ENCODE measurements around the gene C2orf49. TPM values are rescaled to one million over a fixed set of nuclear protein-coding genes. Genes with fewer than 3 reads are reported as not detected.
"Not testable (repeated sequence)": the region's sequence is repeated elsewhere in the genome, so short reads cannot be mapped to it uniquely, and the experiment has no call there.

The C2orf49 gene
- total RNA-seq, 1 donor from 2014 or later: 18.1 TPM

DNA sequence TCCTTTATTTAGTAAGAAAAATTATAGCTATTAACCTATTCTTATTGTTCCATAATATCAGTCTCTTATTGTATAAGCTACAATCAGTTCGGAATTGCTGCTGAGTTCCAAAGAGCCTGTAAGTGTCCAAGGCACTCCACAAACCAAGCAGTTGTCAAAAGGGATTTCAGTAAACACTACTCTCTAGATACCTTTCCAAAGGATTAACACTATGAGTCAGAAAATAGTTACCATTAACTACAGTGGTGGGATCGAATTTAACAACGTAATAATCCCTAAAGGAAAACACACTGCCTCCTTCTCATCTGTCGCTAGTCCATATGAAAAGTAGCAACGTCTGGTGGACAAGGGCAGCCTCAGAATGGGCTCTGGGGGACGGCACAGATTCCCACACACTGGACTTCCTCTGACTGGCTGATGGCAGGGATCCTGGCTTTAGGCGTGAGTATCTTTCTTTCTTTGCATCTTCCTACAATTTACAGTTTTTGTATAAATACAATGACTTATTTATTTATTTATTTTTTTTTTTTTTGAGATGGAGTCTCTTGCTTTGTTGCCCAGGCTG, 16.6 kb upstream of the C2orf49 start:
- intact Hi-C loops (cut with micrococcal nuclease): no loop called here

DNA sequence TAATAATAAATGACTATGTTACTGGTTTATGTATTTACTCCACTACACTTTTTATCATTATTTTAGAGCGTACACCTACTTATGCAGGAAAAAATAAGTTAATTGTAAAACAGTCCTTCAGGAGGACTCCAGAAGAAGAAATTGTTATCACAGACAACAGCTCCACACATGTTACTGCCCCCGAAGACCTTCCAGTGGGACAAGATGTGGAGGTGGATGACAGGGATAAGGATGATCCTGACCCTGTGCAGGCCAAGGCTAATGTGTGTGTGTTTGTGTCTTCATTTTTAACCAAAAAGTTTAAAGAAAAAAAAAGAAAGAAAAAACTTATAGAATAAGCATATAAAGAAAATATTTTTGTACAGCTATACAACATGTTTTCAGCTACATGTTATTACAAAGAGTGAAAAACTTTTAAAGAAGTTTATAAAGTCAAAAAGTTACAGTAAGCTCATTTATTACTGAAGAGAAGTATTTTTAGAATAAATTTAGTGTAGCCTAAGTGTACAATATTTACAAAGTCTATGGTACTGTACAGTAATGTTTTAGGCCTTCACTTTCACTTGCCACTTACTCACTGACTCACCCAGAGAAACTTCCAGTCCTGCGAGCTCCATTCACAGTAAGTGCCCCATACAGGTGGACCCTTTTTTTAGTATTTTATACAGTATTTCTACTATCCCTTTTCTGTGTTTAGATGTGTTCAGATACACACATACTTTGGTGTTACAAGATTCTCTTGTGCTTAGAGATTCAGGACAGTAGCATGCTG, 15.3 kb upstream of the C2orf49 start:
- intact Hi-C loops (cut with micrococcal nuclease): no loop called here

DNA sequence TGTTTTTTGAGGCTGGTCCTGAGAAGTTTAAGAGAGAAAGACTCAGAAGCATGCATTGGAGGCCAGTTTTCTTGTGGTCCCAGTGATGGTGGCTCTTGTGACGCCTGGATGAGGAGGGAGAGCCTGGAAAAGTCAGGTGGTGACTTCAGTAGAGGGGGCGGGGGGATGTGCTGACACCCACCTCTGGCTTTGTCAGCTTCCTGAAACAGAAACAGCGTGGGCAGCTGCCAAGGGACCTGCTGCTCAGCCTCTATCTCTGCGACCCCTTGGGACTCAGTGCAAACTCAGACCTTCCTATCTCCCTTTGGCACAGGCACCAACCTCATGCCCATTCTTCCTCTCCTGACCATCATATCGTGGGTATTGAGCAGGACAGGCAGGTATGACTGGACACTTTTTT, 14.2 kb upstream of the C2orf49 start:
- intact Hi-C loops (cut with micrococcal nuclease): no loop called here

DNA sequence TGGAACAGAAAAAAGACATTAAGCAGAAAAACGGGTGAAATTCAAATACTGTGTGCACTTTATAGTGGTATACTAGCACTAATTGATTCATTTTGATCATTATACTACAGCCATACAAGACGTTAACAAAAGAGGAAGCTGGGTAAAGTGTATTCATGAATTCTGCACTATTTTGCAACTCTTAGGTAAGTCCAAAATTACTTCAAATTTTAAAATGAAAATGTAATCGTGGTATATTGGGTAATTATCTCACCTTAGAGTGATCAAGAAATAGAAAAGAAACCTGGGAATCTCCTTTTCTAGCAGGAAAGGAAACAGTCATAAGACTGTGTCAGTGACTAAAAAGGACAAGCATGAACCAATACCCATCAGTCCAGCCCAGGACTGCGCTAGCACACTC, 13.2 kb upstream of the C2orf49 start:
- intact Hi-C loops (cut with micrococcal nuclease): no loop called here

DNA sequence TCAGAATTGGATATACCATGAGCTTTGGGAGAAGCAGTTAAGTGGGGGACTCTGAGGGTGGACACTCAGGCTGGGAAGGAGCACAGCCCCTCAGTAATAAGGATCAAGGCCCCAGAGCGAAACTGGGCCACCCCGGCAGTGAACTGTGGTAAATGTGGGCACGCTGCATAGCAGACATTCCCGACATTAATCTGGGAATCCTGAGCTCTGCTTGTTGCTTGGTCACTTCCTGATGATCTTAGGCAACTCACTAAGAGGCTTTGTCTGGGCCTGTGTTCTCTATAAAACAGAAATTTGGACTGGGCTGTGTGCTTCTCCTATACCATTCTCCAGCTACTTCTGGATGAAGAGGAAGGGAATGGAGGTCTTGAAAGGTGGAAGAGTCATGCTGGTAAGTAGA, 12.6 kb upstream of the C2orf49 start:
- intact Hi-C loops (cut with micrococcal nuclease): no loop called here

DNA sequence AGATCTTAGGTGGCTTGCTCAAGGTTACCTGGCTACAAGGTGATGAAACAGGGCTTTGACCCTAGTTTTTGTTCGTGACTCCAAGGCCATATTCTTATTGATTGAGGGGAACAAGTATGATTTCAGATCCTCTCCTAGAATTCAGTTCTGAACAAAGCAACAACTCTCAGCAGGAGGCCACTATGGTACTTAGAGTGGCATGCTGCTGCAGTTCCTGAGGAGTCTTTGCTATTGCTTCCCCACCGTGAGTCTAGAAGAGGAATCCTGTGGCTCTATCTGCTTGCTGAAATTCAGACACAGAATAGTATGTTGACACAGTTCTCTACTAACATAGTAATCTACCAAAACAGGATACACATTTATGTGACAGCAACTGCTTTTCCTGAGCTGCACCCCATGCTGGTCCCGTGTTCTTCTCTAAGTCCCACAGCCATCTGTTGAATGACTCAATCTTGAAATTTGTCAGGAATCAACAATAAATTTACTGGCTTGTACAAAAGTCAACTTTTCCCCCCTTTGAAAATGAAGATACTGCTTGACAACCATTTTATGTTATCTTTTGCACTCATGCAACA, 11.9 kb upstream of the C2orf49 start:
- intact Hi-C loops (cut with micrococcal nuclease): no loop called here

DNA sequence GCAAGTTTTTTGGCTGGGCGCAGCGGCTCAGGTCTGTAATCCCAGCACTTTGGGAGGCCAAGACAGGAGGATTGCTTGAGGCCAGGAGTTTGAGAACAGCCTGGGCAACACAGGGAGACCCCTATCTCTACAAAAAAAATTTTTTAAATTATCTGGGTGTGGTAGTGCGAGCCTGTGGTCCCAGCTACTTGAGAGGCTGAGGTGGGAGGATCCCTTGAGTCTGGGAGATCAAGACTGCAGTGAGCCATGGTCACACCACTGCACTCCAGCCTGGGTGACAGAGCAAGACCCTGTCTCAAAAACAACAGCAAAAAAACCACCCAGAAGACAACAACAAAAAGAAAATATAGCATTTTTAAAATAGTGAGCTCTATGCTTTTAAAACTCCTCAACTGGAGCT, 10.1 kb upstream of the C2orf49 start:
- intact Hi-C loops (cut with micrococcal nuclease): not testable (repeated sequence)

DNA sequence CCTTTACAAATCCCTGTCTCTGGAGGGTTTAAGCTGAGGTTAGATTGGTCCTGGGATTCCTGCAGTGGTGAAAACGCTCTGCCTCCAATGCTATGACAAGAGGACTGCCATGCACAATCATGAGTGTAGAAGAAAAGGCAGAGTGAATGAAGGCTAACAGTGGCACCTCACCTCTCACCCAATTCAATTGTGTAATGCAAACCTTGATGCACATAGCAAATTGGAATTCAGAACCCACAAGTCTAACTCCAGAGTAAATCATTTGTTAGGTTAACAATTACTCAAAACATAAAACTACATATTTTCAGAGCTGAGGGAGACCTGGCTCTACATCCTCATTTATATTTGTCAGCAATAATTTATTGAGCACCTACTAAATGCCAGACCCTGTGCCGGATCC, 9.7 kb upstream of the C2orf49 start:
- intact Hi-C loops (cut with micrococcal nuclease): no loop called here

DNA sequence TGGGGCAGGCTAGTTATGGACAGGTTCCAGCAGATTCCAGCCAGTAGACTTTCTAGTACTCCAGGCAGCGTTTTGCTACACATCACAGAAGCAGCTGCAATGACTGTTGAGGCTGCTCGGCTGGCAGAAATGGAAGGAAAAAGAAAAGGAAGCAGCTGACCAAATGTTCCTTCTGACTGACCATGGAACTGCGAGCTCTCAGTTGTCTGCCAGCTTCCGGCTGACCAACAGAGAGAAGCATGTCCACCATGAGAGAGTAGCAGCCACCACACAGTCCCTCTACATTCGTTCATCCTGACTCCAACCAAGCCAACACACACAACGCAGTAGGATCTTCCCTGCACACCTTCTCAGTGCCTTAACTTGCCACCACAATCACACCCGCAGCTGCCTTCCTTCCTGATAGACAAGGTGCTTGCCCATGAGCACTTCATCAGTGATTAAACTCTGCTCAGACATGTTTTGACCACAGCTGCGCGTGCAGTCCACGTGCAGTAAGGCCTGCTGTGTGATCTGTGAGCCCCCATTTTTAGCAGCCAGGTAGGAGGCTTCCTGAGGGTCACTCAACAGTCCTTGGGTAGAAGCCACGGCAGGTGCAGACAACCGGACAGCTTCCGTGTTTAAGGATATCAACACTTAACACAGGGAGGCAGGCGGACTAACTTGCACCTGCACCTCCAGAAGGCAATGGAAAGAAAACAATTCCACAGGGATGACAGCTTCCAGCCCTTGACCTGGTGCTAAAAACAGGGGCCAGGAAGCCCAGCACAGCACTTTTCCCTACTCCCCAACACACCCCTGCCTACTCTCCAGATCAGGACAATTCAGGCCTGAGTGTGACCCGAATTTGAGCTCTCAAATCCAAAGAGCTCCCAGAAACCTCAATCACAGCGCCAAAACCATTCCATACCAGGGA, 8.8 kb upstream of the C2orf49 start:
- intact Hi-C loops (cut with micrococcal nuclease): loop anchor here (1.0 kb wide), 1 partner anchor 9 kb away; the partner anchor contains the start of gene C2orf49

DNA sequence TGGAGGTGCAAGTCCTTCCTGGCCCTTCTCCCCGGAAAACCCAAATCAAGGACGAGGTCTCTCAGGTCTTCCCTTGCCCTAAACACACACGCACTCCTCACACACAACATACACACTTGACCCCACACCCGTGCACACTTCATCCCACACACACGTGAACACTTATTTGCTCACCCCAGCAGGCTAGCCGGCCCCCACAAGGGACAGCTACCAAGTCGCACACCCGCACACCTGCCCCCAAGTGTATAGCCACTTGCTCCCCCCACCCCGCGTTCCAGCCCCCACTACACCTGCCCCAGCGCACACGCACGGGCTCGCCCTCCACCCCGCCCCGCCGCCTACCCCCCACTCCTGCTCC, 8.2 kb upstream of the C2orf49 start:
- intact Hi-C loops (cut with micrococcal nuclease): loop anchor here (1.0 kb wide), 1 partner anchor 8 kb away; the partner anchor contains the start of gene C2orf49

DNA sequence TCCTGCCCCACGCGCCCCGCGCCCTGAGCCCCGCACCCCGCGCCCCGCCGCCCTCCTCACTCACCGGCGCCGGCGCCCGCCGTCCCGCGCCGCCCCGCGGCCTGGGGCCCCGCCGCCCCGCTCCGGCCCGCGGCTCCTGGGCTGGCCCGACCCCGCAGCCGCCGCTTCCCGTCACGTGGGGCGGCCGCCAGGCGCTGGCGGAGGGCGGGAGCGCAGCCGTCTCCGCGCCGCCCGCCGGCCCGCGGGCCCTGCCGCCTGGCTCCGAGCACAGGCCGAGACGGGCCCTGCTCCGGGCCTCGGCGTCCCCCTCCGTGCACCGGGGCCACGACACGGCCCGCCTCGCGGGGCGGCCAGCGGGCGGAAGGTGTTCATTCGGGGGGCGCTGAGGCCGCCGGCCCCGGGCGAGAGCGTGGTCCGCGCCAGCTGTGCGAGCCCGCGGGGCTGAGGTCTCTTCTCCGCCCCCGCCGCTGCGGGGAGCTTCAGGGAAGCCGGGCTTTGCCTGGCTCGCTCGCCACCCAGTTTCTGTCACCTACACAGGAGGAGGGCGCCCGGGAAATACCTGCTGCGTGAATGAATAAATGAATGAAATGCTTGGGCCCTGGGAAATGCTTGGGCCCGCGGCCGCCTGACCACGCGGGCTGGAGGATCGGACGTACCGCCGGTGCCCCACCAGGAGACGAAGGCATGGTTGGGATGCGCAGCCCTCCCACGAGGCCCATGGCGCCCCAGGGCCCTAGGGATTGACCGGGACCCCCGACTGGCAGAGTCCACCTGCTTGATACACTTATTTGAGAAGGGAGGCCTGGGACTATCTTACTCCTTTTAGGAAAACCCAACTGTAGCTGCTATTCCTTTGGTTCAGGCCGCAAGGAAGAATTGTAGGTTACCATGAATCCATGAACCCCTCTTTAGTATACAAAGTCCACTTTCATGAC, 7.5 kb upstream of the C2orf49 start, which contains the start of gene TGFBRAP1:
Gene TGFBRAP1 (minus strand): TSS at position 175 of the 935 bp plus-strand sequence. CDS start 21,434 bp downstream, outside the sequence.
- intact Hi-C loops (cut with micrococcal nuclease): loop anchor here (1.0 to 10.0 kb wide), 4 partner anchors 7 to 765 kb away; partner anchors contain the start of gene C2orf49

DNA sequence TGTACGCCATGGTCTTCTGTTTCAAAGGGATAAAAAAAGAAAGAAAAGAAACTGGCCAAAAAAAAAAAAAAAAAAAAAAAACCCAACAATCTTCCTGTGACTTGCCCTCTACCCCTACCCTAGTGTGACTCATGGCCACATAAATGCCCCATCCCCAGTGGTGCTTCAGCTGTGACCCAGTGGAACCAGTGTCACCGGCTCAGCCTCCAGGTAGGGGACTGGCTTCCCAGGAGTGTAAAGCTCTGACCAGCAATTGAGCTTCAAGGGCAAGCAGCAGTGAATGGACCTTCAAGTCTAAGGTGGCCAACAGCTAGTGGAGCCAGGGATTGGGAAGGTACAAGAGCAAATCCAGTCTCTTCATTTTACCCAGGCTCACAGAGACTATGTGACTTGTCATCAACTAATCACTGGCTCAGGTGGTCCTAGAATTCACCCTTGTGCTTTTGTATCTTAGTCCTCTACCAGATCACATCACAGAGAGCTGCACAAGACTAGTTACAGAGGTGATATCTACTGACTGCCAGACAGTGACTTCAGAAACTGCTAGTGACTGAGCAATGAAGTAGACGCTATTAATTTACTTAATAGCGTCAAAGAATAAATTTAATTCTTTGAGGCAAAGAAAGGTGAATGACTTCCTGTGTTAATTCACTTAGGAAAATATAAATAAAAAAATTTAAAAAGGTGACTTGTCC, 6.5 kb upstream of the C2orf49 start:
- intact Hi-C loops (cut with micrococcal nuclease): loop anchor here (2.0 to 10.0 kb wide), 3 partner anchors 416 to 764 kb away; no protein-coding TSS in a partner anchor

DNA sequence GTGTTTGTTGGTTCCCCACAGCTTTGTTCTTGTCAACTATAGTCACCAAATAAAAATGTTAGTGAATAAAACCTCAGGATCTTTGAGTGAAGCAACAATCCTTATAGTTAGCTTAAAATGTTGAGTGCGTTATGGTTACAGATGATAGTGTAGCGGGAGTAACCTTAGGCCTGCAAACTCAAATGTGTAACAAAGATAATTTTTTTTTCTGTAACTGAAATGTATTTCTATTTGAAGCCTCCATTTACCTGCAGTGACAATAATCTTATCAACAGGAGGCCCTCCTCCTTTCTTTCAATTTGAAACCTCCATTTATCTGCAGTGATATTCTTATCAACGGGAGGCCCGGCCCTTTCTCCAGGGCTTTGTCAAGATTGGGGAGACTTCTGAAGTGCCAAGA, 3.1 kb upstream of the C2orf49 start:
- intact Hi-C loops (cut with micrococcal nuclease): loop anchor here (10.0 kb wide), 2 partner anchors 461 to 761 kb away; no protein-coding TSS in a partner anchor

DNA sequence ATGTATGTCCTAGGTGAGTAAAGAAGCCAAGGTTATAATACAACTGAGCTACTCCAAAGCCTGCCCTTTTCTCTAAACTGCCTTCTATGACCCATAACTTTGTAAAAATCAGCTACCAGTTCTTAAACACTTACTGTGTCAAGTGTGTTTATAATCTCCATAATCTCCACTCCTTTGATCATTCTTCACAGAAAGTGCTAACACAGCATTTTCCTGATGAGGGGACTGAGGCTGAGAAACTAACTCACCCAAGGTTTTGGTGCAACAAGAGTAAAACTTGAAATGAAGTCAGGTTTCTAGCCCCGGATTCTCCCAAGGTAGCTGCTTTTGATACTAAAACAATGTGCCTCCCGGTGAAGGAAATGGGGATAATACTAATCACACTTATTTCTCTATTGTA, 1.9 kb upstream of the C2orf49 start:
- intact Hi-C loops (cut with micrococcal nuclease): loop anchor here (5.0 to 10.0 kb wide), 6 partner anchors 62 to 857 kb away; partner anchors contain the start of genes FHL2, MRPS9 and UXS1

DNA sequence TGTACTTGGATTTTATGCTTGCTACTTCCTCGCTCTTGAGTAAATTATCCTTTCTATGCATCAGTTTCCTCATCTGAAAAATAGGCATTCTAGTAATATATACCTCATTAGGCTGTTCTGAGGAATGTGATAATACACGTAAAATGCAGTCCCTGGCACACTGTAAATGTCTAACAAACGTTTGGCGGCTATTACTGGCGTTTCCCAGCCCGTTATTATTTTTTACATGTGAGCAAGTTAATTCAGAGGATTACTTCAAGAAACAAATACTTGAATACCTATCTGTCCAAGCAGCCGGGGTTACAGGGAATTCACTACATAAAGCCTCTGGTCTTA, 586 bp upstream of the C2orf49 start:
- intact Hi-C loops (cut with micrococcal nuclease): loop anchor here (1.0 to 10.0 kb wide), 7 partner anchors 7 to 856 kb away; partner anchors contain the start of genes FHL2, MRPS9, TGFBRAP1 and UXS1

DNA sequence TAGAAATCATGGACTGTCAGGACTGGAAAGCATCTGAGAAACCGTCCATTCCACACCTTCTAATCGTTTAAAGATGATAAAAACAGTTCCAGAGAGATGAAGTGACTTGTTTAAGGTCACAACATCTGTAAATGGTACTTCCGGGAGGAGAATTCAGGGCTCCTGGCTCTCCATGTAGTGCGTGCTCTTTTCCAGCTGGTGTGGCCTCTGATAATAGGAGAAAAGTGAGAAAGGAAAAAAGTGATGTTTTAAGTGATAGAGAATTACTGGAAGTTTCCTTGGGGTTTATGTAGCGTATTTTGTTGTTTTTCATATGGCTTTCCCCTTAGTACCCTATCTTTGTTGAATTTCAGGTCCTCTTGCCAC, 663 bp downstream of the C2orf49 start:
- intact Hi-C loops (cut with micrococcal nuclease): loop anchor here (5.0 to 10.0 kb wide), 6 partner anchors 59 to 854 kb away; partner anchors contain the start of genes FHL2, MRPS9 and UXS1

DNA sequence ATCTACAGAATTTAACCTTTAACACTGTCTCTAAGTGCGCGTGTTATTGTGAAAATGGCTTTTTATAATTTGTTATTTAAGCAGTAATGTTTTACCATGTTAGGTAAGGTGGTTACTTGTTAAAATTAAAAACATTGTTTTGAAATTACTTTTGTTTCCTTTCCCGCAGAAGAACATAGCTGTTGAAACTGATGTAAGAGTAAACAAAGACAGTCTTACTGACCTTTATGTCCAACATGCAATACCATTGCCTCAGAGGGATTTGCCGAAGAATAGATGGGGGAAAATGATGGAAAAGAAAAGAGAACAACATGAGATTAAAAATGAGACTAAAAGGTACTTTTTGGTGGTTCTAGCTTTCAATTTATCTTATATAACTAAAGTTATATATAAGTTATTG, 2.1 kb downstream of the C2orf49 start:
- intact Hi-C loops (cut with micrococcal nuclease): loop anchor here (5.0 to 10.0 kb wide), 6 partner anchors 58 to 853 kb away; partner anchors contain the start of genes FHL2, MRPS9 and UXS1

DNA sequence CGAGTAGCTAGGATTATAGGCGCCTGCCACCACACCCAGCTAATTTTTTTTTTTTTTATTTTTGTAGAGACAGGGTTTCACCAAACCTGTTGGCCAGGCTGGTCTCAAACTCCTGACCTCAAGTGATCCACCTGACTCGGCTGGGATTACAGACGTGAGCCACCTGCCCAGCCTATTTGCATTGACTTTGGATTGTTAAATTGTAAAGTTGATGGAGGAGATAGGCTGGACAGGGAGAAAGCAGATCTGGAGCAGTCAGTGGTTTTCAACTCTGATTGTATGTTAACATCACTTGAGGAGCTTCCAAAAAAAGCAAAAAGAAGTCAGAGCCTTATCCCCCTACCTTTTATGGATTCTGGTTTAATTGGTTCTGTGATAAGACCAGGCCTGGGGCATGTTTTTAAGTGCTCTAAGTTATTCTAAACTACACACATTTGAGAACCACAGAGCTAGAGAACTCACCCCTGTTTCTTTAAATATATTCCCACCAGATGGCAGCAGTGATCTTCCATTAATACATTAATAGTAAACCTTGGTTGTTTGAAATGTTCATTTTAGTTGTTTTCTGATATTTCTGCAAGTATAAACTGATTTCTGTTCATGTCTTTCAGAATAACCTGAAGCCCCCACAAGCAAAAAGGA, 7.5 kb downstream of the C2orf49 start:
- intact Hi-C loops (cut with micrococcal nuclease): loop anchor here (1.0 to 2.0 kb wide), 3 partner anchors 26 to 200 kb away; no protein-coding TSS in a partner anchor

DNA sequence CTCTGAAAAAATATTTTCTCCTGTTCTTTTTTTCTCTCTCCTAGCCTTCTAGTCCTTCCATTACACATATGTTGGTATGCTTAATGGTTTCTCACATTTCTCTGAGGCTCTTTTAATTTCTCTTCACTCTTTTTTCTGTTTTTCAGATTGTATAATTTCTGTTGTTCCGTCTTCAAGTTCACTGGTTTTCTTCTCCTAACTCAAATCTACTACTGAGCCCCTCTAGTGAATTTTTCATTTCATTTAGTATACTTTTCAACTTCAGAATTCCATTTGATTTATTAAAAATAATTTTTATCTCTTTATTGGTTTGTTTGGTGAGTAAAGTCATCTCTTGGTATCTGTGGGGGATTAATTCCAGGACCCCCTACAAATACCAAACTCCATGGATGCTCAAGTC, 19.8 kb downstream of the C2orf49 start:
- intact Hi-C loops (cut with micrococcal nuclease): no loop called here
